ENCODE results near the gene SMYD3. TPM values are rescaled to one million over a fixed set of nuclear protein-coding genes. Genes with fewer than 3 reads are reported as not detected.

Gene SMYD3
- total and polyA plus RNA-seq, 2 donors (not counting 3 experiments of a cell fraction or from before 2014, with no cell fraction given) = 16.0 to 32.1 TPM

GRCh38 chr1:246002725-246003441, 504.2 kb downstream of the SMYD3 start:
- ChIA-PET CTCF (interaction anchor here (0.6 to 4.8 kb wide), 17 partner anchors 10 to 1139 kb away, joined by 3 to 128 read pairs (median 4); partner anchors contain the start of gene KIF26B), POLR2A (no interaction called here)
- H3K4me3 ChIP-seq (replicated peaks in 1 of 3; ENCODE audit: insufficient read depth in 1 of 3, low read depth in 1 of 3, low read length in 3 of 3) = no peak overlapping the region
- no peaks in the 10 kb centered on the region for H3K36me3 ChIP-seq (ENCODE audit: control insufficient read depth in 2 of 2, extremely low read depth in 1 of 2, insufficient read depth in 2 of 2, low read length in 2 of 2)
- dilution Hi-C loops (cut with MboI; ENCODE audit: extremely low pct_ligation_motif_present, low sequenced_read_pairs) = no loop called here
- no peaks in the 10 kb centered on the region for H3K27me3 ChIP-seq (ENCODE audit: control insufficient read depth in 2 of 2, insufficient read depth in 2 of 2, low read length in 2 of 2)
- no peaks in the 10 kb centered on the region for H3K79me2 ChIP-seq (ENCODE audit: control insufficient read depth, insufficient read depth, low read length)
- no peak overlapping the region for H3K9ac ChIP-seq (replicated peaks; ENCODE audit: extremely low read depth, insufficient read depth, low read length)
- FAIRE-seq (peak; percentile 90), DNase-seq (ENCODE audit: low read depth, low spot score) (peak; percentile 83)
- H2AFZ ChIP-seq (ENCODE audit: low read depth, low read length) = no peak overlapping the region
- no TSS peak for BruUV-seq (replicated peaks)
- no peaks in the 10 kb centered on the region for H3K4me1 ChIP-seq (ENCODE audit: control insufficient read depth, extremely low read depth, insufficient read depth, low read length)
- H3K9me3 ChIP-seq (replicated peaks; ENCODE audit: control insufficient read depth, insufficient read depth, low read length) = no peaks in the 10 kb centered on the region
- intact Hi-C loops (cut with micrococcal nuclease) = loop anchor here (1.0 to 10.0 kb wide), 6 partner anchors 114 to 924 kb away; no protein-coding TSS in a partner anchor
- no peaks in the 10 kb centered on the region for H4K20me1 ChIP-seq (replicated peaks; ENCODE audit: control insufficient read depth, extremely low read depth, insufficient read depth, low read length)
- H3K9me1 ChIP-seq (replicated peaks; ENCODE audit: control insufficient read depth, extremely low read depth, insufficient read depth, low read length) = no peaks in the 10 kb centered on the region
- H3K27ac ChIP-seq (ENCODE audit: insufficient read depth, low read depth, low read length) = no peak overlapping the region
- H3K4me2 ChIP-seq (ENCODE audit: insufficient read depth, low read length) = no peak overlapping the region
- TF ChIP-seq EZH2 (IDR thresholded peaks at IDR 0.05; ENCODE audit: borderline replicate concordance, low read depth, low read length, severe bottlenecking) = no peak
- TF ChIP-seq, protein P1, sequence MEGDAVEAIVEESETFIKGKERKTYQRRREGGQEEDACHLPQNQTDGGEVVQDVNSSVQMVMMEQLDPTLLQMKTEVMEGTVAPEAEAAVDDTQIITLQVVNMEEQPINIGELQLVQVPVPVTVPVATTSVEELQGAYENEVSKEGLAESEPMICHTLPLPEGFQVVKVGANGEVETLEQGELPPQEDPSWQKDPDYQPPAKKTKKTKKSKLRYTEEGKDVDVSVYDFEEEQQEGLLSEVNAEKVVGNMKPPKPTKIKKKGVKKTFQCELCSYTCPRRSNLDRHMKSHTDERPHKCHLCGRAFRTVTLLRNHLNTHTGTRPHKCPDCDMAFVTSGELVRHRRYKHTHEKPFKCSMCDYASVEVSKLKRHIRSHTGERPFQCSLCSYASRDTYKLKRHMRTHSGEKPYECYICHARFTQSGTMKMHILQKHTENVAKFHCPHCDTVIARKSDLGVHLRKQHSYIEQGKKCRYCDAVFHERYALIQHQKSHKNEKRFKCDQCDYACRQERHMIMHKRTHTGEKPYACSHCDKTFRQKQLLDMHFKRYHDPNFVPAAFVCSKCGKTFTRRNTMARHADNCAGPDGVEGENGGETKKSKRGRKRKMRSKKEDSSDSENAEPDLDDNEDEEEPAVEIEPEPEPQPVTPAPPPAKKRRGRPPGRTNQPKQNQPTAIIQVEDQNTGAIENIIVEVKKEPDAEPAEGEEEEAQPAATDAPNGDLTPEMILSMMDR (IDR thresholded peaks at IDR 0.05; ENCODE audit: extremely low read depth in 1 of 2, insufficient read depth in 1 of 2, low read depth in 1 of 2, low read length in 2 of 2) = peak; percentile 70 to 77
- TF ChIP-seq, protein P2, sequence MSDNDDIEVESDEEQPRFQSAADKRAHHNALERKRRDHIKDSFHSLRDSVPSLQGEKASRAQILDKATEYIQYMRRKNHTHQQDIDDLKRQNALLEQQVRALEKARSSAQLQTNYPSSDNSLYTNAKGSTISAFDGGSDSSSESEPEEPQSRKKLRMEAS (IDR thresholded peaks at IDR 0.05; ENCODE audit: insufficient read depth, insufficient read length) = no peak
- peak; percentile 11 for TF ChIP-seq GATA2 (IDR thresholded peaks at IDR 0.05; ENCODE audit: insufficient read depth, insufficient read length, low read depth, low read length)
- no peak for TF ChIP-seq MYC (IDR thresholded peaks at IDR 0.05; ENCODE audit: low read depth, low read length)
